ENCODE results near the gene LCLAT1.
"Not testable (repeated sequence)": the region's sequence is repeated elsewhere in the genome, so short reads cannot be mapped to it uniquely, and the experiment has no call there.

The LCLAT1 gene

GRCh38 chr2:30465171-30465545, 18.1 kb downstream of the LCLAT1 start:
- Histone ChIP-seq H3K9me3 (ENCODE audit: insufficient read depth, low read length, severe bottlenecking) (no peaks in the 10 kb centered on the region), H3K36me3 (ENCODE audit: insufficient read depth, low read length) (0 out of 2 replicates have a peak, but pooled peaks cover 5% of the 10 kb centered on the region), H3K4me1 (ENCODE audit: insufficient read depth, low read length) (no peaks in the 10 kb centered on the region), H3K27me3 (ENCODE audit: insufficient read depth, low read length, poor library complexity) (no peaks in the 10 kb centered on the region), H4K20me1 (ENCODE audit: insufficient read depth, low read length) (peaks cover 14% of the 10 kb centered on the region; the same call in 1 of the 2 replicates), H3K79me2 (ENCODE audit: insufficient read depth, low read length) (peaks cover 42% of the 10 kb centered on the region), H2AFZ (ENCODE audit: low read depth, low read length) (no peak overlapping the region), H3K4me3 (ENCODE audit: low read depth in 1 of 2, low read length in 2 of 2) (no peak overlapping the region), H3K9ac (ENCODE audit: low read depth, low read length) (no peak overlapping the region), H3K4me2 (ENCODE audit: insufficient read depth, low read length) (no peak overlapping the region), H3K27ac (ENCODE audit: low read length) (no peak overlapping the region)
- TF ChIP-seq EZH2 (IDR thresholded peaks at IDR 0.05; ENCODE audit: borderline replicate concordance, low read depth, low read length, severe bottlenecking), result no peak
- TF ChIP-seq, protein P1, sequence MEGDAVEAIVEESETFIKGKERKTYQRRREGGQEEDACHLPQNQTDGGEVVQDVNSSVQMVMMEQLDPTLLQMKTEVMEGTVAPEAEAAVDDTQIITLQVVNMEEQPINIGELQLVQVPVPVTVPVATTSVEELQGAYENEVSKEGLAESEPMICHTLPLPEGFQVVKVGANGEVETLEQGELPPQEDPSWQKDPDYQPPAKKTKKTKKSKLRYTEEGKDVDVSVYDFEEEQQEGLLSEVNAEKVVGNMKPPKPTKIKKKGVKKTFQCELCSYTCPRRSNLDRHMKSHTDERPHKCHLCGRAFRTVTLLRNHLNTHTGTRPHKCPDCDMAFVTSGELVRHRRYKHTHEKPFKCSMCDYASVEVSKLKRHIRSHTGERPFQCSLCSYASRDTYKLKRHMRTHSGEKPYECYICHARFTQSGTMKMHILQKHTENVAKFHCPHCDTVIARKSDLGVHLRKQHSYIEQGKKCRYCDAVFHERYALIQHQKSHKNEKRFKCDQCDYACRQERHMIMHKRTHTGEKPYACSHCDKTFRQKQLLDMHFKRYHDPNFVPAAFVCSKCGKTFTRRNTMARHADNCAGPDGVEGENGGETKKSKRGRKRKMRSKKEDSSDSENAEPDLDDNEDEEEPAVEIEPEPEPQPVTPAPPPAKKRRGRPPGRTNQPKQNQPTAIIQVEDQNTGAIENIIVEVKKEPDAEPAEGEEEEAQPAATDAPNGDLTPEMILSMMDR (IDR thresholded peaks at IDR 0.05; ENCODE audit: borderline replicate concordance, extremely low read depth, low read length, poor library complexity, severe bottlenecking), result no peak
- DNase-seq (no peak), ATAC-seq (ENCODE audit: insufficient read depth, low read depth) (0 out of 3 replicates have a peak, but pooled peaks have one; percentile 24)

DNA sequence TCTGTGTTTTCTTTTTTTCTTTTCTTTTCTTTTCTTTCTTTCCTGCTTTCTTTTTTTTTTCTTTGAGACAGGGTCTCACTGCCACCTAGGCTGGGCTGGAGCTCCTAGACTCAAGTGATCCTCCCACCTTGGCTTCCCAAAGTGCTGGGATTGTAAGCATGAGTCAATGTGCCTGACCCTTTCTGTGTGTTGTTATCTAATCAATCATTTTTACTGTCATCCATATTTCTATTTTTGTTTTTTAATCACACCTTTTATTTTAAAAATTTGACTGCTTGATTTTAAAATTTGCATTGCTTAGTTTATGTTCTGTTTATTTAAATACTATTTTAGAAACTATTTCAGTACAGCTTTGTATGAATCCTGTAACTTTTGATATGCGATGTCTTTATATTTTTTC, 19.2 kb downstream of the LCLAT1 start:
- Histone ChIP-seq H3K27me3 (ENCODE audit: insufficient read depth, low read length, poor library complexity) (no peaks in the 10 kb centered on the region), H3K79me2 (ENCODE audit: insufficient read depth, low read length) (peaks cover 40% of the 10 kb centered on the region), H3K36me3 (ENCODE audit: insufficient read depth, low read length) (no peaks in the 10 kb centered on the region), H3K9me3 (ENCODE audit: insufficient read depth, low read length, severe bottlenecking) (no peaks in the 10 kb centered on the region), H4K20me1 (ENCODE audit: insufficient read depth, low read length) (peaks cover 7% of the 10 kb centered on the region; the same call in 1 of the 2 replicates), H3K27ac (ENCODE audit: low read length) (no peak overlapping the region), H3K4me1 (ENCODE audit: insufficient read depth, low read length) (no peaks in the 10 kb centered on the region), H3K9ac (ENCODE audit: low read depth, low read length) (no peak overlapping the region), H3K4me3 (ENCODE audit: low read depth in 1 of 2, low read length in 2 of 2) (no peak overlapping the region), H2AFZ (ENCODE audit: low read depth, low read length) (no peak overlapping the region), H3K4me2 (ENCODE audit: insufficient read depth, low read length) (no peak overlapping the region)
- DNase-seq (no peak), ATAC-seq (ENCODE audit: insufficient read depth, low read depth) (no peak)
- TF ChIP-seq, protein P1 (IDR thresholded peaks at IDR 0.05; ENCODE audit: borderline replicate concordance, extremely low read depth, low read length, poor library complexity, severe bottlenecking), result no peak
- no peak for TF ChIP-seq EZH2 (IDR thresholded peaks at IDR 0.05; ENCODE audit: borderline replicate concordance, low read depth, low read length, severe bottlenecking)

- not testable (repeated sequence) for H3K4me1 ChIP-seq (ENCODE audit: insufficient read depth, low read length); H3K27me3 ChIP-seq (ENCODE audit: insufficient read depth, low read length, poor library complexity); H3K36me3 ChIP-seq (ENCODE audit: insufficient read depth, low read length); H2AFZ ChIP-seq (ENCODE audit: low read depth, low read length); ATAC-seq (ENCODE audit: insufficient read depth, low read depth); H3K4me2 ChIP-seq (ENCODE audit: insufficient read depth, low read length); H3K9me3 ChIP-seq (ENCODE audit: insufficient read depth, low read length, severe bottlenecking); DNase-seq; H3K9ac ChIP-seq (ENCODE audit: low read depth, low read length); H3K27ac ChIP-seq (ENCODE audit: low read length); H3K4me3 ChIP-seq (ENCODE audit: low read depth in 1 of 2, low read length in 2 of 2); H4K20me1 ChIP-seq (ENCODE audit: insufficient read depth, low read length)
- peaks cover 44% of the 10 kb centered on the region for H3K79me2 ChIP-seq (ENCODE audit: insufficient read depth, low read length)
Observed at GRCh38 chr2:30467062-30467826, 20.2 kb downstream of the LCLAT1 start.

DNA sequence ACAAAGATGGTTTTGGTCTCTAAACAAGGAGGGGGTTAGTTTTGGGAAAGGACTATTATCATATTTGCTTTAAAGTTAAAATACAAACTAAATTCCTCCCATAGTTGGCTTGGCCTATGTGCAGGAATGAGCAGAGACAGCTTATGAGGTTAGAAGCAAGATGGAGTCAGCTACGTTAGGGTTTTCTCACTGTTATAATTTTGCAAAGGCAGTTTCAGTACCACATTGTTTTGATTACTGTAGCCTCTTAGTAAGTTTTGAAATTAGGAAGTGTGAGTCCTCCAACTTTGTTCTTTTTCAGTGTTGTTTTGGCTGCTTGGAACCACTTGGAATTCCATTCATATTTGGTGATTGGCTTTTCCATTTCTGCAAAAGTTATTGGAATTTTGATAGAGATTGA, 23.4 kb downstream of the LCLAT1 start:
- no peaks in the 10 kb centered on the region; the same call in 1 of the 2 replicates for H4K20me1 ChIP-seq (ENCODE audit: insufficient read depth, low read length)
- TF ChIP-seq, protein P1 (IDR thresholded peaks at IDR 0.05; ENCODE audit: borderline replicate concordance, extremely low read depth, low read length, poor library complexity, severe bottlenecking), result no peak
- no peak for TF ChIP-seq EZH2 (IDR thresholded peaks at IDR 0.05; ENCODE audit: borderline replicate concordance, low read depth, low read length, severe bottlenecking)
- no peaks in the 10 kb centered on the region for H3K27me3 ChIP-seq (ENCODE audit: insufficient read depth, low read length, poor library complexity)
- H3K79me2 ChIP-seq (ENCODE audit: insufficient read depth, low read length), result peaks cover 54% of the 10 kb centered on the region
- H3K4me1 ChIP-seq (ENCODE audit: insufficient read depth, low read length), result no peaks in the 10 kb centered on the region
- H3K4me2 ChIP-seq (ENCODE audit: insufficient read depth, low read length), result no peak overlapping the region
- no peak overlapping the region for H3K9ac ChIP-seq (ENCODE audit: low read depth, low read length)
- DNase-seq (no peak), ATAC-seq (ENCODE audit: insufficient read depth, low read depth) (no peak)
- H3K4me3 ChIP-seq (ENCODE audit: low read depth in 1 of 2, low read length in 2 of 2), result no peak overlapping the region
- no peaks in the 10 kb centered on the region for H3K9me3 ChIP-seq (ENCODE audit: insufficient read depth, low read length, severe bottlenecking)
- no peak overlapping the region for H2AFZ ChIP-seq (ENCODE audit: low read depth, low read length)
- H3K27ac ChIP-seq (ENCODE audit: low read length), result no peak overlapping the region
- no peaks in the 10 kb centered on the region for H3K36me3 ChIP-seq (ENCODE audit: insufficient read depth, low read length)

Data from DND-41 (cell line).